Adrenal gland (tissue), 12 donors: ENCODE results near the gene ARHGAP25. TPM values are rescaled to one million over a fixed set of nuclear protein-coding genes. Genes with fewer than 3 reads are reported as not detected.
A peak's percentile ranks its signal among the peaks of the same experiment; 100 is the strongest.

Experiments used
- DNase-seq, 7 donors: peaks; one replicate each; pipeline ENCODE4 v3.0.0-alpha.2; 2019 to 2020
- H3K27ac ChIP-seq, 5 donors: fragments of 200-600 bp; sonication (generic) in 4 of 5; 1 replicate in 3 of 5; 2 replicates in 2 of 5; pipeline versions ENCODE4 v1.5.1 to v1.8.0; 2016 to 2020; ENCODE audit warnings: mild to moderate bottlenecking in 1 of 5
- H3K27me3 ChIP-seq: fragments of 200-600 bp; 2 replicates; pipeline ENCODE4 v1.8.0; 2021
- H3K36me3 ChIP-seq, 2 donors: fragments of 200-600 bp; replicated peaks in 1 of 2; 1 replicate in 1 of 2; 2 replicates in 1 of 2; pipeline versions ENCODE4 v1.5.1 to v1.8.0; 2018 to 2022
- H3K4me1 ChIP-seq, 2 donors: fragments of 200-600 bp; replicated peaks in 1 of 2; 1 replicate in 1 of 2; 2 replicates in 1 of 2; pipeline versions ENCODE4 v1.5.1 to v1.8.0; 2018 to 2021
- H3K4me3 ChIP-seq, 4 donors: fragments of 200-600 bp; sonication (generic) in 3 of 4; one replicate each; pipeline ENCODE4 v1.5.1; 2016 to 2018
- H3K9me3 ChIP-seq, 3 donors: fragments of 200-600 bp; sonication (generic) in 1 of 3; replicated peaks in 1 of 3; 1 replicate in 2 of 3; 2 replicates in 1 of 3; pipeline versions ENCODE4 v1.5.1 to v1.8.0; 2016 to 2021
- POLR2A ChIP-seq, 2 donors: fragments of 450-650 bp; IDR thresholded peaks; one replicate each; pipeline ENCODE4 v1.6.1; 2017; ENCODE audit warnings: antibody characterized with exemption in 2 of 2, mild to moderate bottlenecking in 2 of 2, moderate library complexity in 1 of 2
- WGBS, 4 donors: extraction: QIAGEN DNeasy Blood & Tissue Kit in 2 of 4; methylation state at CpG; one replicate each; pipeline versions ENCODE4 v1.1.5 to v1.1.7; 2013 to 2017; 5-methylcytosine and 5-hydroxymethylcytosine counted together
- intact Hi-C, 2 donors: fragments of 100-400 bp; cut with DNase I; formaldehyde crosslinking; loops; one replicate each; pipeline versions ENCODE4 v1.14.1 to v1.15.0; 2022 to 2023
- polyA plus RNA-seq, 3 donors: library from polyadenylated mRNA; stranded (reverse); fragments of 200-250 nt in 2 of 3; fragments of 350-450 nt in 1 of 3; fragmentation: Illumina TruSeq in 1 of 3; extraction: RNeasy Lipid Tissue Mini Kit (QIAGEN cat#74804) in 1 of 3; gene quantifications; one replicate each; pipeline ENCODE4 v1.2.3, GENCODE V29; 2013 to 2014
- total RNA-seq, 9 donors: library from RNA; depleted of rRNA in 4 of 9; stranded (reverse); fragments of >200 nt in 4 of 9; fragments of 120-200 nt in 1 of 9; fragmentation: NEBNext Ultra II Directional in 1 of 9; extraction: Animal tissue kit (Norgen Biotek cat#: 25700) in 1 of 9; gene quantifications; one replicate each; pipeline versions ENCODE4 v1.1.0 to v1.2.4, GENCODE V29; 2013 to 2023
- TF ChIP-seq, protein P1 (sequence below), 6 experiments: fragments of 450-650 bp in 4 of 6; fragments of 200-600 bp in 2 of 6; sonication (generic) in 1 of 6; IDR thresholded peaks; 1 replicate in 5 of 6; 2 replicates in 1 of 6; pipeline versions ENCODE4 v1.5.1 to v1.8.0; 2016 to 2021; ENCODE audit warnings: antibody characterized with exemption in 6 of 6, mild to moderate bottlenecking in 2 of 6, moderate library complexity in 1 of 6
- donor health status: healthy with polysubstance abuse.
- donor health status: Bipolar disorder and iron deficiency.
- donor health status: DM: yes; HTN: yes; CAD: no.
- donor health status: DM: no; HTN: no; CAD: no.
- donor health status: DM: no; HTN: no; CAD: no.
- donor health status: DM: yes; HTN: yes; CAD: no.

Gene ARHGAP25
- total and polyA plus RNA-seq, 12 donors = 5.5 to 17.6 (median 10.6) TPM

- H3K4me3 ChIP-seq = no peak overlapping the region
- 75 to 89% (median 86%) methylated on average over 1 of the region's 1 CpG for WGBS, 4 donors
- no peaks in the 10 kb centered on the region for H3K36me3 ChIP-seq
- H3K27me3 ChIP-seq = no peaks in the 10 kb centered on the region
- DNase-seq = no peak
- peaks cover 4 to 16% of the 10 kb centered on the region in 2 donors for H3K4me1 ChIP-seq
- H3K27ac ChIP-seq = peak overlapping the region in 4 of 5 donors; percentile 10 to 78 (median 27)
- peak in 1 of 2 donors; percentile 17 for TF ChIP-seq POLR2A (IDR thresholded peaks at IDR 0.05)
- TF ChIP-seq, protein P1, sequence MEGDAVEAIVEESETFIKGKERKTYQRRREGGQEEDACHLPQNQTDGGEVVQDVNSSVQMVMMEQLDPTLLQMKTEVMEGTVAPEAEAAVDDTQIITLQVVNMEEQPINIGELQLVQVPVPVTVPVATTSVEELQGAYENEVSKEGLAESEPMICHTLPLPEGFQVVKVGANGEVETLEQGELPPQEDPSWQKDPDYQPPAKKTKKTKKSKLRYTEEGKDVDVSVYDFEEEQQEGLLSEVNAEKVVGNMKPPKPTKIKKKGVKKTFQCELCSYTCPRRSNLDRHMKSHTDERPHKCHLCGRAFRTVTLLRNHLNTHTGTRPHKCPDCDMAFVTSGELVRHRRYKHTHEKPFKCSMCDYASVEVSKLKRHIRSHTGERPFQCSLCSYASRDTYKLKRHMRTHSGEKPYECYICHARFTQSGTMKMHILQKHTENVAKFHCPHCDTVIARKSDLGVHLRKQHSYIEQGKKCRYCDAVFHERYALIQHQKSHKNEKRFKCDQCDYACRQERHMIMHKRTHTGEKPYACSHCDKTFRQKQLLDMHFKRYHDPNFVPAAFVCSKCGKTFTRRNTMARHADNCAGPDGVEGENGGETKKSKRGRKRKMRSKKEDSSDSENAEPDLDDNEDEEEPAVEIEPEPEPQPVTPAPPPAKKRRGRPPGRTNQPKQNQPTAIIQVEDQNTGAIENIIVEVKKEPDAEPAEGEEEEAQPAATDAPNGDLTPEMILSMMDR (IDR thresholded peaks at IDR 0.05) = no peak
- H3K9me3 ChIP-seq = no peaks in the 10 kb centered on the region
- intact Hi-C loops = no loop called here
These were observed 8.2 kb downstream of the ARHGAP25 start for GRCh38 chr2:68742626-68743415.

DNA sequence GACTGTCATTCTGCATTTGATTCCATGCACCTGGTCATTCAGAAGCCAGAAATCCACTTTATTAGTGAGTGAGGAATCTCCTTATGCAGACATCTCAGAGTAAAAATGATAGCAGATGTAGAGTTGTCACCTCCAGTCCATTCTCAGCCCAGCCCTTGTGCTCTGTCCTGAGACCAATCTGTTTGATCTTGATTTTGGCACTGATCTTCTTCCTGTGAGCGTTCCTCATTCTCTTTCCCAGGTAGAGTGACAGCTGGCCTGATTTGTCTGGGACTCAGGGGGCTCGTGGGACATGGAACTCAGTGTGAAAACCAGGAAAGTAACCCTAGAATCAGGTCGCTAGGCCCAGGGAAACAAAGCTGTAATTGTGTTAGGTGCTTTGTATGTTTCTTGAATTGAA is 8.9 kb downstream of the ARHGAP25 start:
- Histone ChIP-seq H3K4me3 (no peak overlapping the region), H3K4me1 (peaks cover 4 to 20% of the 10 kb centered on the region in 2 donors), H3K27ac (no peak overlapping the region), H3K27me3 (no peaks in the 10 kb centered on the region), H3K9me3 (no peaks in the 10 kb centered on the region), H3K36me3 (no peaks in the 10 kb centered on the region)
- TF ChIP-seq, protein P1 (IDR thresholded peaks at IDR 0.05) = no peak
- TF ChIP-seq POLR2A (IDR thresholded peaks at IDR 0.05) = no peak
- intact Hi-C loops = no loop called here
- DNase-seq = no peak
- 74 to 78% (median 75%) methylated on average over 3 of the region's 3 CpGs for WGBS, 4 donors

GRCh38 chr2:68744366-68744912 is 9.8 kb downstream of the ARHGAP25 start:
- DNase-seq = no peak
- intact Hi-C loops = no loop called here

DNA sequence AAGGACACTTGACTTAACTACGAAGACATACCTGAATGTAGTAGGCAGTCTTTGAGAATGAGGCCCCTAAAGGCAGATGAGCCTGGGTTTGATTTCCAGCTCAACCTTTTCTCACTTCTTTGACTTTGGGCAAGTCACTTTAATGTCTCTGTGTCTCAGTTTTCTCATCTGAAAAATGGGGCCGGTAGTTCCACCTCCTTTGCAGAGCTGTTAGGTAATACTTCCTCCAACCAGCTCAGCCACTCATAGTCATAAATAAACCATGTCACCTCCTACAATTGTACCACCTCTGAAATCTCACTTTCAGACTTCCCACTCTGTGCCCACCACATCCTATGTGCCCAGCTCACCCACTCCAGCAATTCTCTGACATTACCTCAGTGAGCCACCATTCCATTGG is 10.4 kb downstream of the ARHGAP25 start:
- intact Hi-C loops = loop anchor here in 1 of 2 donors (5.0 kb wide), 2 partner anchors 97 to 177 kb away; no protein-coding TSS in a partner anchor
- 58 to 84% (median 64%) methylated on average over 2 of the region's 2 CpGs for WGBS, 4 donors
- H3K4me3 ChIP-seq = no peak overlapping the region
- TF ChIP-seq, protein P1 (IDR thresholded peaks at IDR 0.05) = no peak
- TF ChIP-seq POLR2A (IDR thresholded peaks at IDR 0.05) = no peak
- H3K27me3 ChIP-seq = no peaks in the 10 kb centered on the region
- H3K9me3 ChIP-seq = no peaks in the 10 kb centered on the region
- no peaks in the 10 kb centered on the region for H3K36me3 ChIP-seq
- peaks cover 4 to 20% of the 10 kb centered on the region in 2 donors for H3K4me1 ChIP-seq
- H3K27ac ChIP-seq = no peak overlapping the region
- DNase-seq = no peak

More at GRCh38 chr2:68744366-68744912, 9.8 kb downstream of the ARHGAP25 start:
- no peaks in the 10 kb centered on the region for H3K9me3 ChIP-seq
- H3K4me1 ChIP-seq = peaks cover 4 to 20% of the 10 kb centered on the region in 2 donors
- H3K36me3 ChIP-seq = no peaks in the 10 kb centered on the region
- no peak overlapping the region for H3K4me3 ChIP-seq
- 65 to 74% (median 72%) methylated on average over 4 of the region's 4 CpGs for WGBS, 4 donors
- TF ChIP-seq, protein P1 (IDR thresholded peaks at IDR 0.05) = no peak
- no peak for TF ChIP-seq POLR2A (IDR thresholded peaks at IDR 0.05)
- H3K27ac ChIP-seq = no peak overlapping the region
- no peaks in the 10 kb centered on the region for H3K27me3 ChIP-seq
